Neural progenitor cell (in vitro differentiated cells): ENCODE measurements around the gene FLNA. TPM values are rescaled to one million over a fixed set of nuclear protein-coding genes. Genes with fewer than 3 reads are reported as not detected.

ENCODE experiments used
- DNase-seq: peaks from one replicate; pipeline ENCODE4 v3.0.0-alpha.2; 2016; ENCODE audit warnings: low spot score
- H2AFZ ChIP-seq: fragments of 200-600 bp; sonication (generic); replicated peaks from 2 replicates; pipeline ENCODE4 v1.6.1; 2016; ENCODE audit warnings: antibody characterized with exemption
- H3F3A ChIP-seq: fragments of 200-600 bp; sonication (generic); 2 replicates; pipeline ENCODE4 v1.6.1; 2016; ENCODE audit warnings: antibody characterized with exemption, low read depth
- H3K27ac ChIP-seq: fragments of 200-600 bp; sonication (generic); 2 replicates; pipeline ENCODE4 v1.5.1; 2016; ENCODE audit warnings: mild to moderate bottlenecking
- H3K27me3 ChIP-seq: fragments of 200-600 bp; sonication (generic); 2 replicates; pipeline ENCODE4 v1.6.1; 2016; ENCODE audit warnings: mild to moderate bottlenecking, moderate library complexity
- H3K36me3 ChIP-seq: fragments of 200-600 bp; sonication (generic); 2 replicates; pipeline ENCODE4 v1.5.1; 2016
- H3K4me1 ChIP-seq: fragments of 200-600 bp; sonication (generic); 2 replicates; pipeline ENCODE4 v1.6.1; 2016; ENCODE audit warnings: mixed run types
- H3K4me2 ChIP-seq: fragments of 200-600 bp; sonication (generic); 2 replicates; pipeline ENCODE4 v1.6.1; 2016
- H3K4me3 ChIP-seq: fragments of 200-600 bp; sonication (generic); 2 replicates; pipeline ENCODE4 v1.5.1; 2016
- H3K79me2 ChIP-seq: fragments of 200-600 bp; sonication (generic); 2 replicates; pipeline ENCODE4 v1.6.1; 2016; ENCODE audit warnings: low read depth
- H3K9ac ChIP-seq: fragments of 200-600 bp; sonication (generic); 2 replicates; pipeline ENCODE4 v1.6.1; 2016
- H3K9me3 ChIP-seq: fragments of 200-600 bp; sonication (generic); 2 replicates; pipeline ENCODE4 v1.5.1; 2016; ENCODE audit warnings: low read depth
- H4K20me1 ChIP-seq: fragments of 200-600 bp; sonication (generic); 2 replicates; pipeline ENCODE4 v1.6.1; 2016; ENCODE audit warnings: low read depth
- H3K27ac Mint-ChIP-seq: 3 replicates; pipeline ENCODE4 v1.8.0; 2021; ENCODE audit warnings: mixed read lengths
- H3K27me3 Mint-ChIP-seq: 2 replicates; pipeline ENCODE4 v1.8.0; 2022; ENCODE audit warnings: low read depth, mild to moderate bottlenecking, inconsistent platforms, moderate library complexity, mixed read lengths; ENCODE audit not compliant: insufficient read depth
- H3K36me3 Mint-ChIP-seq: 3 replicates; pipeline ENCODE4 v1.8.0; 2021; ENCODE audit warnings: mixed read lengths
- H3K4me1 Mint-ChIP-seq: 3 replicates; pipeline ENCODE4 v1.8.0; 2021; ENCODE audit warnings: mixed read lengths
- H3K4me3 Mint-ChIP-seq: 3 replicates; pipeline ENCODE4 v1.8.0; 2021; ENCODE audit warnings: mild to moderate bottlenecking, moderate library complexity, mixed read lengths
- H3K9me3 Mint-ChIP-seq: 3 replicates; pipeline ENCODE4 v1.8.0; 2020; ENCODE audit warnings: mixed read lengths
- CTCF ChIP-seq: fragments of 200-600 bp; sonication (generic); IDR thresholded peaks from 2 replicates; pipeline ENCODE4 v1.5.1; 2017; ENCODE audit warnings: antibody characterized with exemption, mild to moderate bottlenecking
- EZH2 ChIP-seq: fragments of 200-600 bp; sonication (generic); IDR thresholded peaks from 2 replicates; pipeline ENCODE4 v1.6.1; 2017; ENCODE audit warnings: antibody characterized with exemption, mild to moderate bottlenecking, moderate library complexity
- EZH2phosphoT487 ChIP-seq: fragments of 200-600 bp; sonication (generic); IDR thresholded peaks from 2 replicates; pipeline ENCODE4 v1.6.1; 2017; ENCODE audit warnings: antibody characterized with exemption
- total RNA-seq: library from RNA; depleted of rRNA; stranded (reverse); fragments of >200 nt; gene quantifications from 2 replicates; pipeline ENCODE4 v1.2.3, GENCODE V29; 2015; ENCODE audit warnings: low replicate concordance

Gene FLNA
- total RNA-seq, 1 donor from 2014 or later: 189 TPM

DNA sequence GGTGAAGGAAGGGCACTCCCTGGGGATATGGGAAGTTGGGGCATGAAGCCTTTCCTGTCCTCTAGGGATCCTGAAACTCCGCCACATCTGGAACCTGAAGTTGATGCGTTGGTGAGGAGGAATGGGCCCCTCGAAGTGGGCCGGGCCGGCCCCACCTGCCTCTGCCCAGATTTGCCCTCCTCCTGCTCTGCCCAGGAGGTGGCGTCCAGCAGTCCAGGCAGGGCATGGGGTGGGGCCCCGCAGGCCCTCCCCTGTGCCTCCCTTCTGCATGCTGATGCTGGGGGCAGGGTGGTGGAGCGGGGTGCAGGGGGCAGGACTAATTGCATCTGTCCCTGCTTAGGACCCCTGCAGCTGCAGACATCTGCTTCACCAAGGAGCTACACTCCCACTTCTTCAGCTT lies 38.7 kb upstream of the FLNA start:
- Histone ChIP-seq H3K4me2 (no peak overlapping the region), H3K9me3 (no peaks in the 10 kb centered on the region), H3K27ac (no peak overlapping the region), H3K79me2 (peaks cover 8% of the 10 kb centered on the region), H3K4me3 (no peak overlapping the region), H4K20me1 (no peaks in the 10 kb centered on the region), H2AFZ (no peak overlapping the region), H3K27me3 (no peaks in the 10 kb centered on the region), H3K36me3 (no peaks in the 10 kb centered on the region), H3K4me1 (no peaks in the 10 kb centered on the region), H3K9ac (no peak overlapping the region), H3F3A (peaks cover 18% of the 10 kb centered on the region)
- Mint-ChIP-seq H3K4me1 (peaks cover 13% of the 10 kb centered on the region), H3K36me3 (peaks cover 7% of the 10 kb centered on the region), H3K27ac (no peak overlapping the region), H3K4me3 (peak overlapping the region; percentile 53), H3K9me3 (peaks cover 22% of the 10 kb centered on the region), H3K27me3 (peaks cover 4% of the 10 kb centered on the region)
- TF ChIP-seq EZH2: no peak
- TF ChIP-seq EZH2phosphoT487: no peak
- TF ChIP-seq CTCF: no peak
- no peak for DNase-seq

DNA sequence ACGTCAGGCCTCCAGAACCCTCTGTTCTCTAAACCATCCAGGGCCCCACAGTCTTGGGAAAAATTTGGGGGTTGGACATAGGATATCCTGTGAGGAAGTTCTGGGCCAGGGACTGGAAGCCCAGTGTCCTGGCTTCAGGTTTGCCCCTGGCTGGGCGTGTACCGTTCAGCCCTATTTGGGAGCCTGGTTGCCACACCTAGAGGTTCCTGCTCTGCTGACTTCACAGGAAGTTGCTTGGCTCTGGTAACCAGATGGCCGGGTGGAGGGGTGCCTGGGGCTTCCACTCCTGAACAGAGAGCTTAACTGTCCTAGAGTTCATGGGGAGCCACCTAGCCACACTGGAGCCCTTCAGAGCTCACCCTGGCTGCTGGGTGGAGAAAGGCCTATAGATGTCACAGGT lies 38.0 kb upstream of the FLNA start:
- peaks cover 20% of the 10 kb centered on the region for H3K9me3 Mint-ChIP-seq
- H3K36me3 Mint-ChIP-seq: peaks cover 7% of the 10 kb centered on the region
- H2AFZ ChIP-seq: no peak overlapping the region
- no peak overlapping the region for H3K9ac ChIP-seq
- no peaks in the 10 kb centered on the region for H3K27me3 ChIP-seq
- no peak overlapping the region for H3K27ac ChIP-seq
- H3K9me3 ChIP-seq: no peaks in the 10 kb centered on the region
- no peak for DNase-seq
- H3K27me3 Mint-ChIP-seq: peaks cover 2% of the 10 kb centered on the region
- peaks cover 18% of the 10 kb centered on the region for H3F3A ChIP-seq
- peak overlapping the region; percentile 84 for H3K4me3 Mint-ChIP-seq
- no peaks in the 10 kb centered on the region for H3K36me3 ChIP-seq
- H3K4me2 ChIP-seq: peak overlapping the region; percentile 82
- H3K4me1 Mint-ChIP-seq: peaks cover 13% of the 10 kb centered on the region
- H3K27ac Mint-ChIP-seq: no peak overlapping the region
- H3K79me2 ChIP-seq: peaks cover 8% of the 10 kb centered on the region
- TF ChIP-seq CTCF (no peak), EZH2phosphoT487 (no peak), EZH2 (no peak)
- H3K4me1 ChIP-seq: no peaks in the 10 kb centered on the region
- H4K20me1 ChIP-seq: no peaks in the 10 kb centered on the region
- peak overlapping the region; percentile 75 for H3K4me3 ChIP-seq

- peak overlapping the region; percentile 75 for H3K4me3 ChIP-seq
- TF ChIP-seq EZH2 (no peak), CTCF (no peak), EZH2phosphoT487 (no peak)
- no peaks in the 10 kb centered on the region for H3K4me1 ChIP-seq
- H2AFZ ChIP-seq: no peak overlapping the region
- peaks cover 2% of the 10 kb centered on the region for H3K27me3 Mint-ChIP-seq
- H3K36me3 Mint-ChIP-seq: peaks cover 7% of the 10 kb centered on the region
- no peaks in the 10 kb centered on the region for H3K27me3 ChIP-seq
- DNase-seq: peak; percentile 80
- H3K9me3 Mint-ChIP-seq: peaks cover 20% of the 10 kb centered on the region
- H3K4me1 Mint-ChIP-seq: peaks cover 13% of the 10 kb centered on the region
- H3K4me2 ChIP-seq: peak overlapping the region; percentile 82
- no peaks in the 10 kb centered on the region for H4K20me1 ChIP-seq
- no peak overlapping the region for H3K27ac ChIP-seq
- no peak overlapping the region for H3K27ac Mint-ChIP-seq
- peaks cover 8% of the 10 kb centered on the region for H3K79me2 ChIP-seq
- peak overlapping the region; percentile 84 for H3K4me3 Mint-ChIP-seq
- H3K9ac ChIP-seq: peak overlapping the region; percentile 32
- H3F3A ChIP-seq: peaks cover 18% of the 10 kb centered on the region
- H3K9me3 ChIP-seq: no peaks in the 10 kb centered on the region
- H3K36me3 ChIP-seq: no peaks in the 10 kb centered on the region
Observed at GRCh38 chrX:154411981-154412340, 37.5 kb upstream of the FLNA start.
